ENCODE measurements around the gene ITPRID1. TPM values are rescaled to one million over a fixed set of nuclear protein-coding genes. Genes with fewer than 3 reads are reported as not detected.

ITPRID1 gene
- total RNA-seq, 4 donors from 2014 or later, result 1.6 TPM; not detected in 3

DNA sequence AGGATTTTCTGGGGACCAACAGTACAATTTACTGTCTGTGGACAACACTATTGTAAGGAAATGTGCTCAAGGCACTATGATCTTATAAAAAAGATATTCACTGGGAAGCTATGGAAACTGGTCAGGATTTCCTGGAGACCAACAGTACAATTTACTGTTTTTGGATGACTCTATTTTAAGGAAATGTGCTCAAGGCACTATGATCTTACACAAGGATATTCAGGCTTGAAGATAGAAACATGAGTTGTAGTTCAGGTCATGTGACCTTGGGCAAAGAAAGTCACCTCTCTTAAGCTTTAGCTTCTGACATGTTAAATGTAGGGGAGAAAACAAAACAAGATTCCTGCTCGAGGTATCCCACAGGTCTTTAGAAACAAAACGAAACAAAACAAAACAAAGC lies 1.7 kb upstream of the ITPRID1 start:
- H3K36me3 ChIP-seq, result no peaks in the 10 kb centered on the region
- no peak for DNase-seq
- H3K27me3 ChIP-seq, result no peaks in the 10 kb centered on the region
- intact Hi-C loops (cut with DNase I; ENCODE audit: low total_unique reads), result no loop called here
- H3K4me1 ChIP-seq, result no peaks in the 10 kb centered on the region
- no peak overlapping the region for H3K4me3 ChIP-seq
- no peaks in the 10 kb centered on the region for H3K9me3 ChIP-seq
- TF ChIP-seq, protein P1, sequence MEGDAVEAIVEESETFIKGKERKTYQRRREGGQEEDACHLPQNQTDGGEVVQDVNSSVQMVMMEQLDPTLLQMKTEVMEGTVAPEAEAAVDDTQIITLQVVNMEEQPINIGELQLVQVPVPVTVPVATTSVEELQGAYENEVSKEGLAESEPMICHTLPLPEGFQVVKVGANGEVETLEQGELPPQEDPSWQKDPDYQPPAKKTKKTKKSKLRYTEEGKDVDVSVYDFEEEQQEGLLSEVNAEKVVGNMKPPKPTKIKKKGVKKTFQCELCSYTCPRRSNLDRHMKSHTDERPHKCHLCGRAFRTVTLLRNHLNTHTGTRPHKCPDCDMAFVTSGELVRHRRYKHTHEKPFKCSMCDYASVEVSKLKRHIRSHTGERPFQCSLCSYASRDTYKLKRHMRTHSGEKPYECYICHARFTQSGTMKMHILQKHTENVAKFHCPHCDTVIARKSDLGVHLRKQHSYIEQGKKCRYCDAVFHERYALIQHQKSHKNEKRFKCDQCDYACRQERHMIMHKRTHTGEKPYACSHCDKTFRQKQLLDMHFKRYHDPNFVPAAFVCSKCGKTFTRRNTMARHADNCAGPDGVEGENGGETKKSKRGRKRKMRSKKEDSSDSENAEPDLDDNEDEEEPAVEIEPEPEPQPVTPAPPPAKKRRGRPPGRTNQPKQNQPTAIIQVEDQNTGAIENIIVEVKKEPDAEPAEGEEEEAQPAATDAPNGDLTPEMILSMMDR (IDR thresholded peaks at IDR 0.05), result no peak
- no peak for TF ChIP-seq POLR2A (IDR thresholded peaks at IDR 0.05)
- H3K27ac ChIP-seq, result no peak overlapping the region

- Histone ChIP-seq H3K4me3 (no peak overlapping the region), H3K36me3 (no peaks in the 10 kb centered on the region), H3K27me3 (no peaks in the 10 kb centered on the region), H3K9me3 (no peaks in the 10 kb centered on the region), H3K27ac (no peak overlapping the region), H3K4me1 (no peaks in the 10 kb centered on the region)
- no peak for DNase-seq
- intact Hi-C loops (cut with DNase I; ENCODE audit: low total_unique reads), result no loop called here
- TF ChIP-seq, protein P1 (IDR thresholded peaks at IDR 0.05), result no peak
- no peak for TF ChIP-seq POLR2A (IDR thresholded peaks at IDR 0.05)
These were observed 3.0 kb downstream of the ITPRID1 start for GRCh38 chr7:31516680-31517502.

- intact Hi-C loops (cut with DNase I; ENCODE audit: low total_unique reads), result no loop called here
- TF ChIP-seq, protein P1 (IDR thresholded peaks at IDR 0.05), result no peak
- TF ChIP-seq POLR2A (IDR thresholded peaks at IDR 0.05), result no peak
These were observed 3.6 kb downstream of the ITPRID1 start for GRCh38 chr7:31517513-31517912.

GRCh38 chr7:31518766-31519165 lies 4.9 kb downstream of the ITPRID1 start:
- intact Hi-C loops (cut with DNase I; ENCODE audit: low total_unique reads), result no loop called here
- DNase-seq, result no peak
- no peaks in the 10 kb centered on the region for H3K36me3 ChIP-seq
- TF ChIP-seq, protein P1 (IDR thresholded peaks at IDR 0.05), result no peak
- no peak for TF ChIP-seq POLR2A (IDR thresholded peaks at IDR 0.05)
- H3K27me3 ChIP-seq, result no peaks in the 10 kb centered on the region
- H3K4me3 ChIP-seq, result no peak overlapping the region
- H3K27ac ChIP-seq, result no peak overlapping the region
- H3K9me3 ChIP-seq, result no peaks in the 10 kb centered on the region
- H3K4me1 ChIP-seq, result no peaks in the 10 kb centered on the region

More at GRCh38 chr7:31517513-31517912, 3.6 kb downstream of the ITPRID1 start:
- H3K4me3 ChIP-seq, result no peak overlapping the region
- no peaks in the 10 kb centered on the region for H3K36me3 ChIP-seq
- H3K4me1 ChIP-seq, result no peaks in the 10 kb centered on the region
- H3K27ac ChIP-seq, result no peak overlapping the region
- H3K27me3 ChIP-seq, result no peaks in the 10 kb centered on the region
- H3K9me3 ChIP-seq, result no peaks in the 10 kb centered on the region
- DNase-seq, result no peak

DNA sequence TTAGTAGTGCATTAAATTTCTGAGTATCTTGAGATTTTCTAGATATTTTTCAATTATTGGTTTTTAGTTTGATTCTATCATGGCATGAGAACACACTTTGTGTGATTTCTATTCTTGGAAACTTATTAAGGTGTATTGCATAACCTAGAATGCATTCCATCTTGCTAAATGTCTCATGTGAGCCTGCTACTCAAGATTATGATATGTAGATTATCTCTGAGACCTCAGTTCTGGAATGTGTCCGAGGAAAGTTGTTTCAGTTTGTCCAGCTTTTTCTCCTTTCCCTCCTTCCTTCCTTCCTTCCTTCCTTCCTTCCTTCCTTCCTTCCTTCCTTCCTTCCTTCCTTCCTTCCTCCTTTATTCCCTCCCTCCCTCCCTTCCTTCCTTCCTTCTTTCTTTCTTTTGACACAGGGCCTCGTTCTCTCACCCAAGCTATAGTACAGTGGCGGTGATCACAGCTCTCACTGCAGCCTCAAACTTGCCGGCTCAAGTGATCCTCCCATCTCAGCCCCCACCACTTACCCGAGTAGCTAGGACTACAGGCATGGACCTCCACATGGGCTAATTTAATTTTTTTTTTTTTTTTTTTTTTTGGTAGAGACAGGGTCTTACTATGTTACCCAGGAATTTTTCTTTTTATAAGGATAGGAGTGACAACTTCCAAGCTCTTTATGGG lies 7.6 kb downstream of the ITPRID1 start:
- no peak for TF ChIP-seq POLR2A (IDR thresholded peaks at IDR 0.05)
- TF ChIP-seq, protein P1 (IDR thresholded peaks at IDR 0.05), result no peak
- Histone ChIP-seq H3K36me3 (no peaks in the 10 kb centered on the region), H3K27ac (no peak overlapping the region), H3K27me3 (no peaks in the 10 kb centered on the region), H3K4me3 (no peak overlapping the region), H3K4me1 (no peaks in the 10 kb centered on the region), H3K9me3 (no peaks in the 10 kb centered on the region)
- no peak for DNase-seq
- intact Hi-C loops (cut with DNase I; ENCODE audit: low total_unique reads), result no loop called here

Measured in uterus (tissue), 4 donors.